Measurements from ENCODE around the gene PANK2. TPM values are rescaled to one million over a fixed set of nuclear protein-coding genes. Genes with fewer than 3 reads are reported as not detected.

Gene PANK2
- polyA plus RNA-seq, 1 of the 3 experiments (the other 2 are of a cell fraction): 17.7 TPM

DNA sequence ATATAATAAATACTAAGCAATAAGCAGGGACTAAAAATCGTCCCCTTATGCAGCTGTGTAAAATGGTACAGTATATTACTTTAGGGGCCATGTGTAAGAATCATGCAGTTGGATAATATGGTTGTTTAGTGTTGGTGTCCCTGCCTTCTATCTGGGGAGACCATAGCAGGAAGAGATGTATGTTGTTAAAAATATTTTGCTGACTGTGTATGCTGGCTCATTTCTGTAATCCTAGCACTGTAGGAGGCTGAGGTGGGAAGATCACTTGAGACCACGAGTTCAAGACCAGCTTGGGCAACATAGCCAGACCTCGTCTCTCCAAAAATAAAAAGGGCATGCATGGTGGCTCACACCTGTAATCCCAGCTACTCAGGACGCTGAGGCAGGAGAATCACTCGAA, 5.6 kb downstream of the PANK2 start (continued):
- TF ChIP-seq RXRA (IDR thresholded peaks at IDR 0.05; ENCODE audit: borderline replicate concordance, low read depth): no peak
- TF ChIP-seq GABPA (IDR thresholded peaks at IDR 0.05; ENCODE audit: low read depth): no peak

DNA sequence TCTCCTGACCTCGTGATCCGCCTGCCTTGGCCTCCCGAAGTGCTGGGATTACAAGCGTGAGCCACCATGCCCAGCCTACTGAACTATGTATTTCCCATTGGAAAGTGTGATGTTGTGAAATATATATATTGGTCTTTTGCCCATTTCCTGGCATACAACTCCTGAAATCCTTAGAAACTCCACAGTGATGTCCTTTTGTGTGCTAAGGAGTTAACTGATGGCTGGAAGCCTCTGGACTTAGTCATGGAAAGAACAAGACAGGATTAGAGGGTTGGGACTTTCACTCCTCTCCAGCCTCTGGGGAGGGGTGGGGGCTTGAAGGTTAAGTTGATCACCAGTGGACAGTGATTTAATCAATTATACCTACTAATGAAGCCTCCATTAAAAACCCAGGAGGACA, 7.1 kb downstream of the PANK2 start:
- Histone ChIP-seq H3K27ac (ENCODE audit: low read depth in 2 of 2, low read length in 1 of 2) (no peak overlapping the region), H4K20me1 (ENCODE audit: insufficient read depth) (peaks cover 100% of the 10 kb centered on the region), H3K9me3 (no peaks in the 10 kb centered on the region), H3K4me2 (peak overlapping the region; percentile 23; the same call in 1 of the 2 replicates), H3F3A (replicated peaks; ENCODE audit: insufficient read depth) (peaks cover 37% of the 10 kb centered on the region), H3K9me2 (no peaks in the 10 kb centered on the region), H3K9ac (no peak overlapping the region), H2AFZ (ENCODE audit: low read depth) (no peak overlapping the region), H3K4me1 (ENCODE audit: control insufficient read depth in 1 of 2, insufficient read depth in 2 of 2, low read depth in 1 of 2, low read length in 1 of 2) (peaks cover 4 to 36% of the 10 kb centered on the region in 2 experiments; a peak in 3 of 4 replicates), H3K4me3 (ENCODE audit: low read depth in 2 of 2, low read length in 1 of 2) (no peak overlapping the region), H3K27me3 (ENCODE audit: insufficient read depth) (no peaks in the 10 kb centered on the region), H3K79me2 (ENCODE audit: insufficient read depth) (peaks cover 100% of the 10 kb centered on the region), H3K36me3 (replicated peaks in 1 of 2; ENCODE audit: control insufficient read depth in 1 of 2, insufficient read depth in 2 of 2, low read length in 1 of 2) (peaks cover 0 to 17% of the 10 kb centered on the region in 2 experiments)
- ChIA-PET CTCF (no interaction called here), POLR2A (no interaction called here)
- no peak for DNase-seq
- 68% methylated on average over 4 of the region's 4 CpGs for WGBS (ENCODE audit: low lambda C conversion rate)
- TF ChIP-seq TEAD4 (IDR thresholded peaks at IDR 0.05; ENCODE audit: borderline replicate concordance, insufficient read depth): no peak
- TF ChIP-seq EP300 (IDR thresholded peaks at IDR 0.05; ENCODE audit: borderline replicate concordance in 1 of 2, low read depth in 1 of 2, low read length in 1 of 2): no peak
- TF ChIP-seq, protein P1, sequence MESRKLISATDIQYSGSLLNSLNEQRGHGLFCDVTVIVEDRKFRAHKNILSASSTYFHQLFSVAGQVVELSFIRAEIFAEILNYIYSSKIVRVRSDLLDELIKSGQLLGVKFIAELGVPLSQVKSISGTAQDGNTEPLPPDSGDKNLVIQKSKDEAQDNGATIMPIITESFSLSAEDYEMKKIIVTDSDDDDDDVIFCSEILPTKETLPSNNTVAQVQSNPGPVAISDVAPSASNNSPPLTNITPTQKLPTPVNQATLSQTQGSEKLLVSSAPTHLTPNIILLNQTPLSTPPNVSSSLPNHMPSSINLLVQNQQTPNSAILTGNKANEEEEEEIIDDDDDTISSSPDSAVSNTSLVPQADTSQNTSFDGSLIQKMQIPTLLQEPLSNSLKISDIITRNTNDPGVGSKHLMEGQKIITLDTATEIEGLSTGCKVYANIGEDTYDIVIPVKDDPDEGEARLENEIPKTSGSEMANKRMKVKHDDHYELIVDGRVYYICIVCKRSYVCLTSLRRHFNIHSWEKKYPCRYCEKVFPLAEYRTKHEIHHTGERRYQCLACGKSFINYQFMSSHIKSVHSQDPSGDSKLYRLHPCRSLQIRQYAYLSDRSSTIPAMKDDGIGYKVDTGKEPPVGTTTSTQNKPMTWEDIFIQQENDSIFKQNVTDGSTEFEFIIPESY (IDR thresholded peaks at IDR 0.05; ENCODE audit: borderline replicate concordance, low read depth): no peak
- no peak for TF ChIP-seq YY1 (IDR thresholded peaks at IDR 0.05; ENCODE audit: low read depth)
- TF ChIP-seq FOXM1 (IDR thresholded peaks at IDR 0.05; ENCODE audit: low read depth): no peak
- TF ChIP-seq NFIC (IDR thresholded peaks at IDR 0.05; ENCODE audit: borderline replicate concordance): no peak
- no peak for TF ChIP-seq REST (IDR thresholded peaks at IDR 0.05; ENCODE audit: low read depth, low read length)
- TF ChIP-seq POLR2AphosphoS5 (IDR thresholded peaks at IDR 0.05; ENCODE audit: low read depth, low read length): no peak
- no peak for TF ChIP-seq RXRA (IDR thresholded peaks at IDR 0.05; ENCODE audit: borderline replicate concordance, low read depth)
- TF ChIP-seq RFX5 (IDR thresholded peaks at IDR 0.05; ENCODE audit: low read length): no peak
- TF ChIP-seq FOXJ3 (CRISPR knock-in tag; IDR thresholded peaks at IDR 0.05): no peak
- no peak for TF ChIP-seq JUND (IDR thresholded peaks at IDR 0.05)
- no peak for TF ChIP-seq MEF2A (IDR thresholded peaks at IDR 0.05; ENCODE audit: borderline replicate concordance, low read depth)
- no peak for TF ChIP-seq TAF1 (IDR thresholded peaks at IDR 0.05; ENCODE audit: borderline replicate concordance, low read depth, low read length)
- TF ChIP-seq, protein P2, sequence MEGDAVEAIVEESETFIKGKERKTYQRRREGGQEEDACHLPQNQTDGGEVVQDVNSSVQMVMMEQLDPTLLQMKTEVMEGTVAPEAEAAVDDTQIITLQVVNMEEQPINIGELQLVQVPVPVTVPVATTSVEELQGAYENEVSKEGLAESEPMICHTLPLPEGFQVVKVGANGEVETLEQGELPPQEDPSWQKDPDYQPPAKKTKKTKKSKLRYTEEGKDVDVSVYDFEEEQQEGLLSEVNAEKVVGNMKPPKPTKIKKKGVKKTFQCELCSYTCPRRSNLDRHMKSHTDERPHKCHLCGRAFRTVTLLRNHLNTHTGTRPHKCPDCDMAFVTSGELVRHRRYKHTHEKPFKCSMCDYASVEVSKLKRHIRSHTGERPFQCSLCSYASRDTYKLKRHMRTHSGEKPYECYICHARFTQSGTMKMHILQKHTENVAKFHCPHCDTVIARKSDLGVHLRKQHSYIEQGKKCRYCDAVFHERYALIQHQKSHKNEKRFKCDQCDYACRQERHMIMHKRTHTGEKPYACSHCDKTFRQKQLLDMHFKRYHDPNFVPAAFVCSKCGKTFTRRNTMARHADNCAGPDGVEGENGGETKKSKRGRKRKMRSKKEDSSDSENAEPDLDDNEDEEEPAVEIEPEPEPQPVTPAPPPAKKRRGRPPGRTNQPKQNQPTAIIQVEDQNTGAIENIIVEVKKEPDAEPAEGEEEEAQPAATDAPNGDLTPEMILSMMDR (IDR thresholded peaks at IDR 0.05): no peak
